HCT116 (cell line): ENCODE results near the gene EID2. TPM values are rescaled to one million over a fixed set of nuclear protein-coding genes. Genes with fewer than 3 reads are reported as not detected.

Experiments
- ATAC-seq: fragments of 200-7000 bp; cut with Tn5 transposase; 2 replicates; pipeline ENCODE4 v1.9.1; 2020; ENCODE audit warnings: mild to moderate bottlenecking, moderate library complexity
- BruUV-seq: library from RNA; stranded (reverse); fragments of 400-500 nt; replicated peaks from 2 replicates; lab custom pipeline; 2021; lab: Mats Ljungman, UMichigan
- CTCF ChIA-PET: fragments of 300-600 bp; sonication (Branson Sonifier 250); formaldehyde crosslinking; loops from one replicate; lab custom pipeline; 2021; ENCODE audit warnings: antibody characterized with exemption; lab: Charles Lee
- POLR2A ChIA-PET: fragments of 300-600, 350-600 bp; sonication (Branson Sonifier 250); formaldehyde crosslinking; loops from one replicate; lab custom pipeline; 2021; ENCODE audit warnings: antibody characterized with exemption; lab: Charles Lee
- RAD21 ChIA-PET, 2 experiments: fragments of 300-600 bp; sonication (Branson Sonifier 250); formaldehyde crosslinking; loops; one replicate each; lab custom pipeline; 2023; ENCODE audit warnings: low total read pairs in 2 of 2; ENCODE audit not compliant: uncharacterized antibody in 2 of 2, unreplicated experiment in 2 of 2, low non-redundant PET in 1 of 2; lab: Charles Lee
- DNase-seq: peaks from one replicate; pipeline ENCODE4 v3.0.0-alpha.2; 2010; ENCODE audit warnings: low read depth, low spot score
- H2AFZ ChIP-seq: fragments of 200-600 bp; shearing (Covaris generic), sonication (generic); 2 replicates; pipeline ENCODE4 v1.6.1; 2017; ENCODE audit warnings: low read depth, mixed run types, mixed read lengths, antibody characterized with exemption, low read length; ENCODE audit not compliant: poor library complexity, severe bottlenecking
- H3K27ac ChIP-seq: 2 replicates; pipeline ENCODE4 v1.5.1; 2012; ENCODE audit warnings: low read depth, low read length
- H3K27me3 ChIP-seq: fragments of 200-600 bp; sonication (generic); 2 replicates; pipeline ENCODE4 v1.6.1; 2016; ENCODE audit warnings: mixed run types, low read length, mixed read lengths; ENCODE audit not compliant: insufficient read depth
- H3K36me3 ChIP-seq, 2 experiments: fragments of 200-500 bp in 1 of 2; fragments of 200-600 bp in 1 of 2; sonication (Bioruptor generic) in 1 of 2; sonication (generic) in 1 of 2; 2 replicates each; pipeline versions ENCODE4 v1.5.1 to v1.6.1; 2014 to 2016; ENCODE audit warnings: low read length in 2 of 2, inconsistent platforms in 1 of 2, mixed read lengths in 1 of 2, mixed run types in 1 of 2; ENCODE audit not compliant: insufficient read depth in 2 of 2, control insufficient read depth in 1 of 2
- H3K4me1 ChIP-seq, 2 experiments: fragments of 200-600 bp in 1 of 2; sonication (generic) in 1 of 2; 2 replicates each; pipeline versions ENCODE4 v1.5.1 to v1.6.1; 2012 to 2017; ENCODE audit warnings: low read length in 2 of 2, inconsistent platforms in 1 of 2, mild to moderate bottlenecking in 1 of 2, mixed read lengths in 1 of 2, mixed run types in 1 of 2, moderate library complexity in 1 of 2; ENCODE audit not compliant: insufficient read depth in 2 of 2, control insufficient read depth in 1 of 2
- H3K4me2 ChIP-seq: fragments of 200-600 bp; sonication (generic); 2 replicates; pipeline ENCODE4 v1.6.1; 2017; ENCODE audit warnings: mixed run types, low read length, mixed read lengths
- H3K4me3 ChIP-seq, 2 experiments: fragments of 200-600 bp in 1 of 2; sonication (generic) in 1 of 2; replicated peaks in 1 of 2; 2 replicates each; pipeline ENCODE4 v1.5.1; 2011 to 2016; ENCODE audit warnings: low read length in 2 of 2, control low read depth in 1 of 2, low read depth in 1 of 2, mild to moderate bottlenecking in 1 of 2, mixed read lengths in 1 of 2, mixed run types in 1 of 2
- H3K79me2 ChIP-seq: fragments of 200-600 bp; sonication (generic); 2 replicates; pipeline ENCODE4 v1.6.1; 2017; ENCODE audit warnings: mild to moderate bottlenecking, mixed run types, low read length, moderate library complexity, mixed read lengths; ENCODE audit not compliant: insufficient read depth
- H3K9ac ChIP-seq: fragments of 200-600 bp; sonication (generic); 2 replicates; pipeline ENCODE4 v1.6.1; 2016; ENCODE audit warnings: low read length, mixed read lengths
- H3K9me2 ChIP-seq: fragments of 200-600 bp; sonication (generic), shearing (Covaris generic); 2 replicates; pipeline ENCODE4 v1.6.1; 2017; ENCODE audit warnings: mixed run types, mild to moderate bottlenecking, moderate library complexity; ENCODE audit not compliant: insufficient read depth
- H3K9me3 ChIP-seq, 2 experiments: fragments of 200-500 bp in 1 of 2; fragments of 200-600 bp in 1 of 2; sonication (Bioruptor generic) in 1 of 2; sonication (generic) in 1 of 2; 2 replicates each; pipeline ENCODE4 v1.6.1; 2014 to 2017; ENCODE audit warnings: low read length in 2 of 2, mixed read lengths in 2 of 2, inconsistent platforms in 1 of 2, low read depth in 1 of 2, mild to moderate bottlenecking in 1 of 2, mixed run types in 1 of 2, moderate library complexity in 1 of 2; ENCODE audit not compliant: control insufficient read depth in 1 of 2, insufficient read depth in 1 of 2
- H4K20me1 ChIP-seq: fragments of 200-600 bp; sonication (generic), shearing (Covaris generic); 2 replicates; pipeline ENCODE4 v1.6.1; 2017; ENCODE audit warnings: mixed run types, mild to moderate bottlenecking, moderate library complexity; ENCODE audit not compliant: insufficient read depth
- CBX3 ChIP-seq: IDR thresholded peaks from 2 replicates; pipeline ENCODE4 v1.6.1; 2012; ENCODE audit warnings: low read depth
- CEBPB ChIP-seq: IDR thresholded peaks from 2 replicates; pipeline ENCODE4 v1.6.1; 2012; ENCODE audit warnings: low read depth
- EGR1 ChIP-seq: IDR thresholded peaks from 2 replicates; pipeline ENCODE4 v1.6.1; 2012; ENCODE audit warnings: low read depth
- ELF1 ChIP-seq: IDR thresholded peaks from 2 replicates; pipeline ENCODE4 v1.6.1; 2012; ENCODE audit warnings: low read depth, borderline replicate concordance
- EZH2 ChIP-seq: fragments of 200-600 bp; sonication (generic); IDR thresholded peaks from 2 replicates; pipeline ENCODE4 v1.6.1; 2017; ENCODE audit warnings: antibody characterized with exemption, mixed run types
- EZH2phosphoT487 ChIP-seq: fragments of 200-600 bp; IDR thresholded peaks from 2 replicates; pipeline ENCODE4 v1.6.1; 2018; ENCODE audit warnings: antibody characterized with exemption, borderline replicate concordance
- FOSL1 ChIP-seq: IDR thresholded peaks from 2 replicates; pipeline ENCODE4 v1.6.1; 2012; ENCODE audit warnings: low read depth
- JUND ChIP-seq: IDR thresholded peaks from 2 replicates; pipeline ENCODE4 v1.6.1; 2012
- POLR2A ChIP-seq: IDR thresholded peaks from 2 replicates; pipeline ENCODE4 v1.7.0; 2011; ENCODE audit warnings: borderline replicate concordance; ENCODE audit not compliant: insufficient read depth, insufficient read length; ENCODE audit errors: extremely low read depth
- POLR2AphosphoS5 ChIP-seq: IDR thresholded peaks from 2 replicates; pipeline ENCODE4 v1.6.1; 2011; ENCODE audit warnings: mild to moderate bottlenecking, low read depth, low read length, moderate library complexity
- RAD21 ChIP-seq: IDR thresholded peaks from 2 replicates; pipeline ENCODE4 v1.6.1; 2012; ENCODE audit warnings: low read depth, mild to moderate bottlenecking
- SIN3A ChIP-seq: IDR thresholded peaks from 2 replicates; pipeline ENCODE4 v1.6.1; 2012; ENCODE audit warnings: low read depth
- SP1 ChIP-seq: IDR thresholded peaks from 2 replicates; pipeline ENCODE4 v1.6.1; 2012; ENCODE audit warnings: low read depth
- SRF ChIP-seq: IDR thresholded peaks from 2 replicates; pipeline ENCODE4 v1.6.1; 2012; ENCODE audit warnings: low read depth
- YY1 ChIP-seq: IDR thresholded peaks from 2 replicates; pipeline ENCODE4 v1.6.1; 2011; ENCODE audit warnings: low read length, low read depth, moderate library complexity, mild to moderate bottlenecking; ENCODE audit not compliant: insufficient replicate concordance; ENCODE audit errors: extremely low read depth
- ZFX ChIP-seq: fragments of 450-650 bp; IDR thresholded peaks from 2 replicates; pipeline ENCODE4 v1.6.1; 2017
- ZNF274 ChIP-seq: fragments of 200-500 bp; sonication (Bioruptor generic); IDR thresholded peaks from 2 replicates; pipeline ENCODE4 v1.6.1; 2014; ENCODE audit warnings: mild to moderate bottlenecking, low read depth, low read length, inconsistent platforms
- intact Hi-C: fragments of 100-400 bp; cut with micrococcal nuclease; formaldehyde crosslinking; loops from 2 replicates; pipeline ENCODE4 v1.10.0; 2022
- total RNA-seq: library from RNA; stranded (reverse); gene quantifications from one replicate; pipeline ENCODE4 v1.2.1, GENCODE V29; 2021; ENCODE audit not compliant: unreplicated experiment
- TF ChIP-seq, protein P1 (sequence below): IDR thresholded peaks from 2 replicates; pipeline ENCODE4 v1.6.1; 2011; ENCODE audit warnings: mild to moderate bottlenecking, low read length, moderate library complexity; ENCODE audit not compliant: insufficient replicate concordance; ENCODE audit errors: extremely low read depth
- TF ChIP-seq, protein P2 (sequence below): IDR thresholded peaks from 2 replicates; pipeline ENCODE4 v1.6.1; 2012
- TF ChIP-seq, protein P3 (sequence below): IDR thresholded peaks from 2 replicates; pipeline ENCODE4 v1.6.1; 2012

EID2 gene
- total RNA-seq, 1 experiment from 2014 or later, result 11.7 TPM

DNA sequence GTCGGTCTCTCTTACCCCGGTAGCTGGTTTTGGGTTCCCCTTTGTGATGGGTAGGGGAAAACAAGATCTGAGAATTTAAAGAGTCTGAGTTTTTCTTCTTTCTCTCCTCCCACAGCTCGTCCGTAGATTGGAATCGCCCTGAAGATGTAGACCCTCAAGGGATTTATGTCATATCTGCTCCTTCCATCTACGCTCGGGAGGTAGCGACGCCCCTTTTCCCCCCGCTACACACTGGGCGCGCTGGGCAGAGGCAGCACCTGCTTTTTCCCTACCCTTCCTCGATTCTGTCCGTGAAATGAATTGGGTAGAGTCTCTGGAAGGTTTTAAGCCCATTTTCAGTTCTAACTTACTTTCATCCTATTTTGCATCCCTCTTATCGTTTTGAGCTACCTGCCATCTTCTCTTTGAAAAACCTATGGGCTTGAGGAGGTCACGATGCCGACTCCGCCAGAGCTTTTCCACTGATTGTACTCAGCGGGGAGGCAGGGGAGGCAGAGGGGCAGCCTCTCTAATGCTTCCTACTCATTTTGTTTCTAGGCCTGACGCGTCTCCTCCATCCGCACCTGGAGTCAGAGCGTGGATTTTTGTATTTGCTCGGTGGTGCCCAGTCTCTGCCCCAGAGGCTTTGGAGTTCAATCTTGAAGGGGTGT lies 32.1 kb downstream of the EID2 start:
- H3K36me3 ChIP-seq, result no peaks in the 10 kb centered on the region
- no peak overlapping the region for H2AFZ ChIP-seq
- no peak for ATAC-seq
- no peak for DNase-seq
- intact Hi-C loops, result no loop called here
- H3K27ac ChIP-seq, result no peak overlapping the region
- TF ChIP-seq CBX3 (no peak), SIN3A (no peak), EGR1 (no peak), SRF (no peak), ZFX (no peak), CEBPB (no peak), FOSL1 (no peak), YY1 (no peak), RAD21 (no peak), EZH2 (no peak), ZNF274 (no peak), EZH2phosphoT487 (no peak), POLR2AphosphoS5 (no peak), ELF1 (no peak), SP1 (no peak), POLR2A (no peak), JUND (no peak)
- TF ChIP-seq, protein P1, sequence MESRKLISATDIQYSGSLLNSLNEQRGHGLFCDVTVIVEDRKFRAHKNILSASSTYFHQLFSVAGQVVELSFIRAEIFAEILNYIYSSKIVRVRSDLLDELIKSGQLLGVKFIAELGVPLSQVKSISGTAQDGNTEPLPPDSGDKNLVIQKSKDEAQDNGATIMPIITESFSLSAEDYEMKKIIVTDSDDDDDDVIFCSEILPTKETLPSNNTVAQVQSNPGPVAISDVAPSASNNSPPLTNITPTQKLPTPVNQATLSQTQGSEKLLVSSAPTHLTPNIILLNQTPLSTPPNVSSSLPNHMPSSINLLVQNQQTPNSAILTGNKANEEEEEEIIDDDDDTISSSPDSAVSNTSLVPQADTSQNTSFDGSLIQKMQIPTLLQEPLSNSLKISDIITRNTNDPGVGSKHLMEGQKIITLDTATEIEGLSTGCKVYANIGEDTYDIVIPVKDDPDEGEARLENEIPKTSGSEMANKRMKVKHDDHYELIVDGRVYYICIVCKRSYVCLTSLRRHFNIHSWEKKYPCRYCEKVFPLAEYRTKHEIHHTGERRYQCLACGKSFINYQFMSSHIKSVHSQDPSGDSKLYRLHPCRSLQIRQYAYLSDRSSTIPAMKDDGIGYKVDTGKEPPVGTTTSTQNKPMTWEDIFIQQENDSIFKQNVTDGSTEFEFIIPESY, result no peak
- TF ChIP-seq, protein P2, sequence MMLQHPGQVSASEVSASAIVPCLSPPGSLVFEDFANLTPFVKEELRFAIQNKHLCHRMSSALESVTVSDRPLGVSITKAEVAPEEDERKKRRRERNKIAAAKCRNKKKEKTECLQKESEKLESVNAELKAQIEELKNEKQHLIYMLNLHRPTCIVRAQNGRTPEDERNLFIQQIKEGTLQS, result no peak
- TF ChIP-seq, protein P3, sequence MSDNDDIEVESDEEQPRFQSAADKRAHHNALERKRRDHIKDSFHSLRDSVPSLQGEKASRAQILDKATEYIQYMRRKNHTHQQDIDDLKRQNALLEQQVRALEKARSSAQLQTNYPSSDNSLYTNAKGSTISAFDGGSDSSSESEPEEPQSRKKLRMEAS, result no peak
- no TSS peak for BruUV-seq
- POLR2A ChIA-PET, result no interaction called here
- H4K20me1 ChIP-seq, result no peaks in the 10 kb centered on the region
- H3K4me3 ChIP-seq, result no peak overlapping the region
- RAD21 ChIA-PET, result no interaction called here
- peaks cover 0 to 3% of the 10 kb centered on the region in 2 experiments; a peak in 1 of 4 replicates for H3K4me1 ChIP-seq
- H3K79me2 ChIP-seq, result no peaks in the 10 kb centered on the region
- CTCF ChIA-PET, result no interaction called here
- H3K9ac ChIP-seq, result no peak overlapping the region
- H3K9me2 ChIP-seq, result no peaks in the 10 kb centered on the region
- no peaks in the 10 kb centered on the region for H3K9me3 ChIP-seq
- no peaks in the 10 kb centered on the region for H3K27me3 ChIP-seq
- no peak overlapping the region for H3K4me2 ChIP-seq
